K562 (cell line): ENCODE data around the gene GAL3ST2. TPM values are rescaled to one million over a fixed set of nuclear protein-coding genes. Genes with fewer than 3 reads are reported as not detected.

ENCODE experiments used
- ATAC-seq: fragments of 200-7000 bp; cut with Tn5 transposase; 3 replicates; pipeline ENCODE4 v1.9.1; 2020; ENCODE audit warnings: moderate library complexity
- BruUV-seq: library from RNA; stranded (reverse); fragments of 400-500 nt; replicated peaks from 2 replicates; lab custom pipeline; 2021; lab: Mats Ljungman, UMichigan
- CTCF ChIA-PET: fragments of 300-600 bp; formaldehyde crosslinking; extraction: SDS; loops from one replicate; lab custom pipeline; 2021; ENCODE audit warnings: low intra/inter-chr PET ratio; lab: Yijun Ruan, JAX
- POLR2A ChIA-PET: fragments of 300-600, 350-650 bp; sonication (Branson Sonifier 250); formaldehyde crosslinking; extraction: SDS; loops from one replicate; lab custom pipeline; 2021; ENCODE audit warnings: antibody characterized with exemption, inconsistent platforms; lab: Yijun Ruan, JAX
- DNase-seq, 4 experiments: peaks; one replicate each; pipeline versions ENCODE4 v3.0.0 to v3.0.0-alpha.2; 2011 to 2018; ENCODE audit warnings: low spot score in 3 of 4, mixed read lengths in 3 of 4; ENCODE audit errors: extremely low read depth in 1 of 4
- FAIRE-seq: peaks from 2 replicates; lab custom pipeline; 2011; peaks lifted over from hg19 to GRCh38; lab: Jason Lieb, UNC
- H2AFZ ChIP-seq: 2 replicates; pipeline ENCODE4 v1.6.0; 2011; ENCODE audit warnings: low read depth, low read length, control low read depth, inconsistent platforms
- H3K27ac ChIP-seq: fragments of 200-600 bp; 3 replicates; pipeline ENCODE4 v1.8.0; 2011; ENCODE audit warnings: low read depth, mild to moderate bottlenecking, control low read depth, inconsistent platforms, low read length, moderate library complexity, mixed read lengths; ENCODE audit errors: extremely low read depth
- H3K27me3 ChIP-seq, 2 experiments: fragments of 300-600 bp in 1 of 2; 2 replicates in 1 of 2; 3 replicates in 1 of 2; pipeline versions ENCODE4 v1.6.0 to v1.8.0; 2011; ENCODE audit warnings: inconsistent platforms in 2 of 2, low read length in 2 of 2, mild to moderate bottlenecking in 1 of 2, mixed read lengths in 1 of 2, moderate library complexity in 1 of 2; ENCODE audit not compliant: control insufficient read depth in 2 of 2, insufficient read depth in 2 of 2
- H3K36me3 ChIP-seq: fragments of 300-600 bp; 3 replicates; pipeline ENCODE4 v1.8.0; 2011; ENCODE audit warnings: mild to moderate bottlenecking, low read length, inconsistent platforms; ENCODE audit not compliant: control insufficient read depth, insufficient read depth
- H3K4me1 ChIP-seq, 2 experiments: fragments of 200-600 bp in 1 of 2; replicated peaks in 1 of 2; 2 replicates in 1 of 2; 3 replicates in 1 of 2; pipeline versions ENCODE4 v1.5.1 to v1.8.0; 2011; ENCODE audit warnings: inconsistent platforms in 2 of 2, low read length in 2 of 2, mild to moderate bottlenecking in 1 of 2, mixed read lengths in 1 of 2, moderate library complexity in 1 of 2; ENCODE audit not compliant: control insufficient read depth in 2 of 2, insufficient read depth in 2 of 2
- H3K4me2 ChIP-seq: 2 replicates; pipeline ENCODE4 v1.6.1; 2011; ENCODE audit warnings: low read length, control low read depth, inconsistent platforms, mixed read lengths; ENCODE audit not compliant: insufficient read depth
- H3K4me3 ChIP-seq: fragments of 200-600 bp; sonication (generic), shearing (Covaris generic); 2 replicates; pipeline ENCODE4 v1.5.1; 2016; ENCODE audit warnings: control low read depth, inconsistent platforms
- H3K79me2 ChIP-seq: fragments of 200-600 bp; 3 replicates; pipeline ENCODE4 v1.8.0; 2011; ENCODE audit warnings: low read length, inconsistent platforms; ENCODE audit not compliant: control insufficient read depth, insufficient read depth
- H3K9ac ChIP-seq, 2 experiments: 2 replicates each; pipeline versions ENCODE4 v1.6.0 to v1.6.1; 2011; ENCODE audit warnings: low read depth in 2 of 2, low read length in 2 of 2, control low read depth in 1 of 2, inconsistent platforms in 1 of 2, mild to moderate bottlenecking in 1 of 2, mixed read lengths in 1 of 2; ENCODE audit not compliant: insufficient read depth in 1 of 2
- H3K9me1 ChIP-seq: one replicate; pipeline ENCODE4 v1.6.0; 2011; ENCODE audit warnings: inconsistent platforms, mild to moderate bottlenecking, low read length, moderate library complexity; ENCODE audit not compliant: control insufficient read depth, insufficient read depth
- H3K9me3 ChIP-seq: replicated peaks from 2 replicates; pipeline ENCODE4 v1.5.1; 2011; ENCODE audit warnings: low read depth, low read length, inconsistent platforms; ENCODE audit not compliant: control insufficient read depth, insufficient read depth
- H4K20me1 ChIP-seq: replicated peaks from 2 replicates; pipeline ENCODE4 v1.6.1; 2011; ENCODE audit warnings: low read length, inconsistent platforms, mixed read lengths; ENCODE audit not compliant: control insufficient read depth, insufficient read depth
- CEBPG ChIP-seq, 3 experiments: fragments of 200-800 bp in 1 of 3; sonication (Bioruptor generic) in 1 of 3; sonication (generic) in 1 of 3; formaldehyde crosslinking in 1 of 3; IDR thresholded peaks in 2 of 3; conservative IDR thresholded peaks in 1 of 3; 2 replicates each; pipeline versions ENCODE4 v1.6.1 to v1.8.0; 2016 to 2022; ENCODE audit warnings: missing compliant biosample characterization in 2 of 3, missing genetic modification characterization in 2 of 3, mild to moderate bottlenecking in 1 of 3, missing genetic modification reagents in 1 of 3
- FOXA3 ChIP-seq, 2 experiments: fragments of 450-650 bp in 1 of 2; sonication (generic) in 1 of 2; formaldehyde crosslinking; IDR thresholded peaks in 1 of 2; conservative IDR thresholded peaks in 1 of 2; 2 replicates each; pipeline versions ENCODE4 v1.4.0 to v1.8.0; 2020 to 2022; ENCODE audit warnings: mild to moderate bottlenecking in 2 of 2, missing genetic modification reagents in 1 of 2
- KLF13 ChIP-seq: fragments of 450-650 bp; IDR thresholded peaks from 2 replicates; pipeline ENCODE4 v1.6.1; 2016; ENCODE audit warnings: missing genetic modification characterization, low read depth, mild to moderate bottlenecking, missing compliant biosample characterization, moderate library complexity, borderline replicate concordance
- L3MBTL2 ChIP-seq: fragments of 450-650 bp; IDR thresholded peaks from 2 replicates; pipeline ENCODE4 v1.6.1; 2016; ENCODE audit warnings: mild to moderate bottlenecking, moderate library complexity
- ZNF121 ChIP-seq: sonication (generic); formaldehyde crosslinking; conservative IDR thresholded peaks from 2 replicates; pipeline ENCODE4 v1.8.0; 2022; ENCODE audit warnings: missing genetic modification reagents
- ZNF444 ChIP-seq: fragments of 250-450 bp; sonication (Bioruptor Pico); IDR thresholded peaks from 2 replicates; pipeline ENCODE4 v1.4.0; 2020; ENCODE audit warnings: mild to moderate bottlenecking, moderate library complexity
- WGBS: fragments of 100-300 bp; shearing (Covaris generic); methylation state at CpG from one replicate; pipeline ENCODE4 v1.1.6; 2016; ENCODE audit warnings: low coverage, mixed read lengths; ENCODE audit not compliant: insufficient coverage; ENCODE audit errors: missing lambda C conversion rate; 5-methylcytosine and 5-hydroxymethylcytosine counted together
- in situ Hi-C: fragments of 300-500 bp; cut with MboI; formaldehyde crosslinking; loops from 4 replicates; pipeline ENCODE4 v1.15.0; 2018; ENCODE audit warnings: inconsistent platforms, mixed read lengths
- intact Hi-C: fragments of 100-400 bp; cut with micrococcal nuclease; formaldehyde crosslinking; loops from 2 replicates; pipeline ENCODE4 v1.14.2; 2022
- polyA plus RNA-seq, 8 experiments: library from polyadenylated mRNA; depleted of rRNA in 4 of 8; stranded (reverse) in 5 of 8; unstranded in 3 of 8; fragments of >200 nt; fragmentation: Nextera tagmentation in 2 of 8; fragmentation: Illumina TruSeq in 1 of 8; extraction: Ambion mirVana in 2 of 8; extraction: Trizol in 1 of 8; gene quantifications; 2 replicates each; pipeline versions ENCODE4 v1.2.1 to v1.2.3, GENCODE V29; 2011 to 2014; ENCODE audit warnings: inconsistent platforms in 1 of 8, missing spikeins in 1 of 8
- total RNA-seq, 7 experiments: library from RNA; depleted of rRNA in 6 of 7; stranded (reverse); fragments of >200 nt in 6 of 7; fragmentation: Illumina TruSeq in 2 of 7; extraction: Trizol in 2 of 7; gene quantifications; 2 replicates each; pipeline versions ENCODE4 v1.2.1 to v1.2.3, GENCODE V29; 2011 to 2021; ENCODE audit warnings: low replicate concordance in 1 of 7
- TF ChIP-seq, protein P1 (sequence below): fragments of 450-650 bp; formaldehyde crosslinking; IDR thresholded peaks from 2 replicates; pipeline ENCODE4 v1.4.0; 2020; ENCODE audit warnings: mild to moderate bottlenecking, mixed read lengths
- TF ChIP-seq, protein P2 (sequence below): sonication (generic); formaldehyde crosslinking; IDR thresholded peaks from 2 replicates; pipeline ENCODE4 v1.8.0; 2023; ENCODE audit warnings: mild to moderate bottlenecking, missing genetic modification reagents

Gene GAL3ST2
- total and polyA plus RNA-seq, 9 of the 15 experiments (the other 6 are each of a cell fraction or from before 2014, with no cell fraction given): 0.42 TPM; not detected in 8

DNA sequence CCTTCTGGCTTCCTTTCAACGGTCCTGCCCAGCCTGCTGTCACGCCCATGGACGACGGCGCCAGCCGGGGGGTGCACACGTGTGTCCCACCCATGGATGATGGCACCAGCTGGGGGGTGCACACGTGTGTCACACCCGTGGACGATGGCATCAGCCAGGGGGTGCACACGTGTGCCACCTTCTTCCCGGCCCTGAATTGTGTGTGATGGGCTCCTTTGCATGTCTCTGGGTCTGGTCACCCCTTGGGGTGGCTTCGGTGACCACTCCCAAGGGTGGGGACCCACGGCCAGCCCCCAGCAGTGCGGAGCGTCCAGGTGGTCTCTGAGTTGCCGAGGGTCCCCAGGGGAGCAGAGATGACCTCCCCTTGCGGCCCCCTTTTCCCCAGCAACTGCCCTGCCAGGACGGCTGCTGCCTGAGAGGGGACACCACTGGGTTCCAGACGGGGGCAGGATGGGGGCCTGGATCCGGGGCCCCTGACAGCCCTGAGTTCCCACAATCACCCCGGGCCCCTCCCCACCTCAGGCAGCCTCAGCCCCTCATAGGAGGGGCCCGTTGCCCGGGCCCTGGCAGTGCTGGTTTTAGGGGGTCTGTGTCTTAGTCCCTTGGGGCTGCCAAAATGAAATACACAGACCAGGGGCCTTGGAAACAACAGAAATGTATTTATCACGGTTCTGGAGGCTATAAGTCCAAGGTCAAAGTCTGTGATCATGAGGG is 41.8 kb downstream of the GAL3ST2 start:
- ChIA-PET POLR2A (no interaction called here), CTCF (no interaction called here)
- H2AFZ ChIP-seq: peak overlapping the region; percentile 51; the same call in 1 of the 2 replicates
- TF ChIP-seq KLF13: no peak
- H3K27ac ChIP-seq: no peak overlapping the region
- no peaks in the 10 kb centered on the region for H3K9me3 ChIP-seq
- in situ Hi-C loops (no loop called here), intact Hi-C loops (no loop called here)
- ATAC-seq: no peak
- no peak overlapping the region for H3K4me3 ChIP-seq
- FAIRE-seq: no peak
- H3K9me1 ChIP-seq: no peaks in the 10 kb centered on the region
- no peaks in the 10 kb centered on the region for H4K20me1 ChIP-seq
- H3K9ac ChIP-seq: no peak overlapping the region; a peak in 1 of 4 replicates
- 58% methylated on average over 11 of the region's 25 CpGs for WGBS
- no TSS peak for BruUV-seq
- peaks cover 0 to 72% of the 10 kb centered on the region in 2 experiments; a peak in 3 of 5 replicates for H3K4me1 ChIP-seq
- no peaks in the 10 kb centered on the region for H3K36me3 ChIP-seq
- no peaks in the 10 kb centered on the region for H3K27me3 ChIP-seq
- no peak overlapping the region for H3K4me2 ChIP-seq
- H3K79me2 ChIP-seq: no peaks in the 10 kb centered on the region
- no peak for DNase-seq

DNA sequence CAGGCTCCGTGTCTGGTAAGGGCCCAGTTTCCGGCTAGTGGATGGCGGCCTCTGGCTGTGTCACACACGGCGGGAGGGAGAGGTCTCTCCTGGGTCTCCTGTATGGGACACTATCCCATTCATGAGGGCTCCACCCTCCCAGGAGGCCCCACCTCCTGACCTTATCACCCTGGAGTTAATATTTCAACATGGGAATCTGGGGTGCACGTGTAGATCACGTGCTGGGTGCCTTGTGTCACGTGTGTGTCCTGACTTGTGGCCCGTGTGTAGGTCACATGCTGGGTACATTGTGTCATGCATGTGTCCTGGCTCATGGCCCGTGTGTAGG is 42.3 kb downstream of the GAL3ST2 start:
- in situ Hi-C loops: no loop called here
- Histone ChIP-seq H3K9ac (no peak overlapping the region), H3K79me2 (no peaks in the 10 kb centered on the region), H3K36me3 (no peaks in the 10 kb centered on the region), H3K4me3 (no peak overlapping the region), H4K20me1 (no peaks in the 10 kb centered on the region), H3K4me2 (no peak overlapping the region), H3K9me1 (no peaks in the 10 kb centered on the region), H2AFZ (peak overlapping the region; percentile 51; the same call in 1 of the 2 replicates), H3K27me3 (no peaks in the 10 kb centered on the region), H3K4me1 (peaks cover 4 to 72% of the 10 kb centered on the region in 2 experiments), H3K9me3 (0 out of 2 replicates have a peak, but pooled peaks cover 3% of the 10 kb centered on the region), H3K27ac (no peak overlapping the region)
- ChIA-PET CTCF (no interaction called here), POLR2A (no interaction called here)
- FAIRE-seq: no peak
- WGBS: 24% methylated on average over 10 of the region's 10 CpGs
- intact Hi-C loops: no loop called here
- no peak; the same call in 2 of the 3 replicates for ATAC-seq
- no peak for DNase-seq
- BruUV-seq: no TSS peak
- TF ChIP-seq, protein P1, sequence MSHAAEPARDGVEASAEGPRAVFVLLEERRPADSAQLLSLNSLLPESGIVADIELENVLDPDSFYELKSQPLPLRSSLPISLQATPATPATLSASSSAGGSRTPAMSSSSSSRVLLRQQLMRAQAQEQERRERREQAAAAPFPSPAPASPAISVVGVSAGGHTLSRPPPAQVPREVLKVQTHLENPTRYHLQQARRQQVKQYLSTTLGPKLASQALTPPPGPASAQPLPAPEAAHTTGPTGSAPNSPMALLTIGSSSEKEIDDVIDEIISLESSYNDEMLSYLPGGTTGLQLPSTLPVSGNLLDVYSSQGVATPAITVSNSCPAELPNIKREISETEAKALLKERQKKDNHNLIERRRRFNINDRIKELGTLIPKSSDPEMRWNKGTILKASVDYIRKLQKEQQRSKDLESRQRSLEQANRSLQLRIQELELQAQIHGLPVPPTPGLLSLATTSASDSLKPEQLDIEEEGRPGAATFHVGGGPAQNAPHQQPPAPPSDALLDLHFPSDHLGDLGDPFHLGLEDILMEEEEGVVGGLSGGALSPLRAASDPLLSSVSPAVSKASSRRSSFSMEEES (CRISPR knock-in tag): peak; percentile 38; the same call in 1 of the 2 replicates
- no peak for TF ChIP-seq ZNF121 (CRISPR knock-in tag)
- TF ChIP-seq CEBPG (CRISPR knock-in tag; IDR thresholded peaks at IDR 0.05): peak; percentile 37; the same call in 1 of the 2 replicates
- TF ChIP-seq CEBPG (tag; conservative IDR thresholded peaks at IDR 0.05 in 1 of 2, IDR thresholded peaks at IDR 0.05 in 1 of 2): no peak
- TF ChIP-seq, protein P2, sequence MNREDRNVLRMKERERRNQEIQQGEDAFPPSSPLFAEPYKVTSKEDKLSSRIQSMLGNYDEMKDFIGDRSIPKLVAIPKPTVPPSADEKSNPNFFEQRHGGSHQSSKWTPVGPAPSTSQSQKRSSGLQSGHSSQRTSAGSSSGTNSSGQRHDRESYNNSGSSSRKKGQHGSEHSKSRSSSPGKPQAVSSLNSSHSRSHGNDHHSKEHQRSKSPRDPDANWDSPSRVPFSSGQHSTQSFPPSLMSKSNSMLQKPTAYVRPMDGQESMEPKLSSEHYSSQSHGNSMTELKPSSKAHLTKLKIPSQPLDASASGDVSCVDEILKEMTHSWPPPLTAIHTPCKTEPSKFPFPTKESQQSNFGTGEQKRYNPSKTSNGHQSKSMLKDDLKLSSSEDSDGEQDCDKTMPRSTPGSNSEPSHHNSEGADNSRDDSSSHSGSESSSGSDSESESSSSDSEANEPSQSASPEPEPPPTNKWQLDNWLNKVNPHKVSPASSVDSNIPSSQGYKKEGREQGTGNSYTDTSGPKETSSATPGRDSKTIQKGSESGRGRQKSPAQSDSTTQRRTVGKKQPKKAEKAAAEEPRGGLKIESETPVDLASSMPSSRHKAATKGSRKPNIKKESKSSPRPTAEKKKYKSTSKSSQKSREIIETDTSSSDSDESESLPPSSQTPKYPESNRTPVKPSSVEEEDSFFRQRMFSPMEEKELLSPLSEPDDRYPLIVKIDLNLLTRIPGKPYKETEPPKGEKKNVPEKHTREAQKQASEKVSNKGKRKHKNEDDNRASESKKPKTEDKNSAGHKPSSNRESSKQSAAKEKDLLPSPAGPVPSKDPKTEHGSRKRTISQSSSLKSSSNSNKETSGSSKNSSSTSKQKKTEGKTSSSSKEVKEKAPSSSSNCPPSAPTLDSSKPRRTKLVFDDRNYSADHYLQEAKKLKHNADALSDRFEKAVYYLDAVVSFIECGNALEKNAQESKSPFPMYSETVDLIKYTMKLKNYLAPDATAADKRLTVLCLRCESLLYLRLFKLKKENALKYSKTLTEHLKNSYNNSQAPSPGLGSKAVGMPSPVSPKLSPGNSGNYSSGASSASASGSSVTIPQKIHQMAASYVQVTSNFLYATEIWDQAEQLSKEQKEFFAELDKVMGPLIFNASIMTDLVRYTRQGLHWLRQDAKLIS (CRISPR knock-in tag): no peak
- TF ChIP-seq L3MBTL2: 0 out of 2 replicates have a peak, but pooled peaks have one; percentile 19
- TF ChIP-seq ZNF444 (CRISPR knock-in tag): no peak
- TF ChIP-seq FOXA3 (CRISPR knock-in tag; conservative IDR thresholded peaks at IDR 0.05 in 1 of 2, IDR thresholded peaks at IDR 0.05 in 1 of 2): 0 out of 4 replicates have a peak, but pooled peaks of 1 of the 2 experiments have one; percentile 25
